ENCODE data around the gene SHD.

SHD gene

GRCh38 chr19:4302243-4302640 lies 23.2 kb downstream of the SHD start, which contains the start of gene TMIGD2:
Gene TMIGD2 (minus strand): TSS chr19:4302389. CDS start chr19:4302385, 4 bp downstream.
- TF ChIP-seq POLR2A (IDR thresholded peaks at IDR 0.05; ENCODE audit: extremely low read depth, insufficient read length), result no peak
- no peak for TF ChIP-seq MAX (IDR thresholded peaks at IDR 0.05; ENCODE audit: low read depth, low read length)
- TF ChIP-seq CTCF (IDR thresholded peaks at IDR 0.05; ENCODE audit: low read depth, low read length), result no peak
- H3K4me3 ChIP-seq (ENCODE audit: low read depth, low read length), result no peak within 1 kb of the TSS
- no peak for DNase-seq (ENCODE audit: low read depth)

- TF ChIP-seq MYC (IDR thresholded peaks at IDR 0.05; ENCODE audit: low read depth, low read length) (no peak), CTCF (IDR thresholded peaks at IDR 0.05; ENCODE audit: low read depth, low read length) (no peak), MAX (IDR thresholded peaks at IDR 0.05; ENCODE audit: low read depth, low read length) (no peak), POLR2A (IDR thresholded peaks at IDR 0.05; ENCODE audit: extremely low read depth, insufficient read length) (no peak)
- DNase-seq (ENCODE audit: low read depth), result no peak
- H3K4me3 ChIP-seq (ENCODE audit: low read depth, low read length), result no peak overlapping the region
These were observed 24.9 kb downstream of the SHD start for GRCh38 chr19:4303819-4304537.

- DNase-seq (ENCODE audit: low read depth), result peak; percentile 21
- no peak within 1 kb of the TSS for H3K4me3 ChIP-seq (ENCODE audit: low read depth, low read length)
- no peak for TF ChIP-seq POLR2A (IDR thresholded peaks at IDR 0.05; ENCODE audit: extremely low read depth, insufficient read length)
- no peak for TF ChIP-seq MYC (IDR thresholded peaks at IDR 0.05; ENCODE audit: low read depth, low read length)
- no peak for TF ChIP-seq CTCF (IDR thresholded peaks at IDR 0.05; ENCODE audit: low read depth, low read length)
- TF ChIP-seq MAX (IDR thresholded peaks at IDR 0.05; ENCODE audit: low read depth, low read length), result no peak
These were observed 25.6 kb downstream of the SHD start, which contains the start of gene FSD1 for GRCh38 chr19:4304538-4305256. Gene FSD1 (plus strand): TSS chr19:4304598. CDS start chr19:4304747, 149 bp downstream.

GRCh38 chr19:4305257-4305612 lies 26.2 kb downstream of the SHD start:
- no peak overlapping the region for H3K4me3 ChIP-seq (ENCODE audit: low read depth, low read length)

GRCh38 chr19:4305659-4306058 lies 26.6 kb downstream of the SHD start:
- DNase-seq (ENCODE audit: low read depth), result no peak
- TF ChIP-seq MAX (IDR thresholded peaks at IDR 0.05; ENCODE audit: low read depth, low read length) (no peak), POLR2A (IDR thresholded peaks at IDR 0.05; ENCODE audit: extremely low read depth, insufficient read length) (no peak), MYC (IDR thresholded peaks at IDR 0.05; ENCODE audit: low read depth, low read length) (no peak), CTCF (IDR thresholded peaks at IDR 0.05; ENCODE audit: low read depth, low read length) (no peak)
- H3K4me3 ChIP-seq (ENCODE audit: low read depth, low read length), result no peak overlapping the region

More at GRCh38 chr19:4305257-4305612, 26.2 kb downstream of the SHD start:
- DNase-seq (ENCODE audit: low read depth), result no peak
- TF ChIP-seq POLR2A (IDR thresholded peaks at IDR 0.05; ENCODE audit: extremely low read depth, insufficient read length), result no peak
- no peak for TF ChIP-seq MAX (IDR thresholded peaks at IDR 0.05; ENCODE audit: low read depth, low read length)
- no peak for TF ChIP-seq MYC (IDR thresholded peaks at IDR 0.05; ENCODE audit: low read depth, low read length)
- TF ChIP-seq CTCF (IDR thresholded peaks at IDR 0.05; ENCODE audit: low read depth, low read length), result no peak
